K562 (cell line): ENCODE data around the gene UBASH3B. TPM values are rescaled to one million over a fixed set of nuclear protein-coding genes. Genes with fewer than 3 reads are reported as not detected.
A peak's percentile ranks its signal among the peaks of the same experiment; 100 is the strongest.

Source experiments
- ATAC-seq: fragments of 200-7000 bp; cut with Tn5 transposase; 3 replicates; pipeline ENCODE4 v1.9.1; 2020; ENCODE audit warnings: moderate library complexity
- BruUV-seq: library from RNA; stranded (reverse); fragments of 400-500 nt; replicated peaks from 2 replicates; lab custom pipeline; 2021; lab: Mats Ljungman, UMichigan
- CTCF ChIA-PET: fragments of 300-600 bp; formaldehyde crosslinking; extraction: SDS; loops from one replicate; lab custom pipeline; 2021; ENCODE audit warnings: low intra/inter-chr PET ratio; lab: Yijun Ruan, JAX
- POLR2A ChIA-PET: fragments of 300-600, 350-650 bp; sonication (Branson Sonifier 250); formaldehyde crosslinking; extraction: SDS; loops from one replicate; lab custom pipeline; 2021; ENCODE audit warnings: antibody characterized with exemption, inconsistent platforms; lab: Yijun Ruan, JAX
- DNase-seq, 4 experiments: peaks; one replicate each; pipeline versions ENCODE4 v3.0.0 to v3.0.0-alpha.2; 2011 to 2018; ENCODE audit warnings: low spot score in 3 of 4, mixed read lengths in 3 of 4; ENCODE audit errors: extremely low read depth in 1 of 4
- FAIRE-seq: peaks from 2 replicates; lab custom pipeline; 2011; peaks lifted over from hg19 to GRCh38; lab: Jason Lieb, UNC
- H2AFZ ChIP-seq: 2 replicates; pipeline ENCODE4 v1.6.0; 2011; ENCODE audit warnings: low read depth, low read length, control low read depth, inconsistent platforms
- H3K27ac ChIP-seq: fragments of 200-600 bp; 3 replicates; pipeline ENCODE4 v1.8.0; 2011; ENCODE audit warnings: low read depth, mild to moderate bottlenecking, control low read depth, inconsistent platforms, low read length, moderate library complexity, mixed read lengths; ENCODE audit errors: extremely low read depth
- H3K27me3 ChIP-seq, 2 experiments: fragments of 300-600 bp in 1 of 2; 2 replicates in 1 of 2; 3 replicates in 1 of 2; pipeline versions ENCODE4 v1.6.0 to v1.8.0; 2011; ENCODE audit warnings: inconsistent platforms in 2 of 2, low read length in 2 of 2, mild to moderate bottlenecking in 1 of 2, mixed read lengths in 1 of 2, moderate library complexity in 1 of 2; ENCODE audit not compliant: control insufficient read depth in 2 of 2, insufficient read depth in 2 of 2
- H3K36me3 ChIP-seq: fragments of 300-600 bp; 3 replicates; pipeline ENCODE4 v1.8.0; 2011; ENCODE audit warnings: mild to moderate bottlenecking, low read length, inconsistent platforms; ENCODE audit not compliant: control insufficient read depth, insufficient read depth
- H3K4me1 ChIP-seq, 2 experiments: fragments of 200-600 bp in 1 of 2; replicated peaks in 1 of 2; 2 replicates in 1 of 2; 3 replicates in 1 of 2; pipeline versions ENCODE4 v1.5.1 to v1.8.0; 2011; ENCODE audit warnings: inconsistent platforms in 2 of 2, low read length in 2 of 2, mild to moderate bottlenecking in 1 of 2, mixed read lengths in 1 of 2, moderate library complexity in 1 of 2; ENCODE audit not compliant: control insufficient read depth in 2 of 2, insufficient read depth in 2 of 2
- H3K4me2 ChIP-seq: 2 replicates; pipeline ENCODE4 v1.6.1; 2011; ENCODE audit warnings: low read length, control low read depth, inconsistent platforms, mixed read lengths; ENCODE audit not compliant: insufficient read depth
- H3K4me3 ChIP-seq: fragments of 200-600 bp; sonication (generic), shearing (Covaris generic); 2 replicates; pipeline ENCODE4 v1.5.1; 2016; ENCODE audit warnings: control low read depth, inconsistent platforms
- H3K79me2 ChIP-seq: fragments of 200-600 bp; 3 replicates; pipeline ENCODE4 v1.8.0; 2011; ENCODE audit warnings: low read length, inconsistent platforms; ENCODE audit not compliant: control insufficient read depth, insufficient read depth
- H3K9ac ChIP-seq, 2 experiments: 2 replicates each; pipeline versions ENCODE4 v1.6.0 to v1.6.1; 2011; ENCODE audit warnings: low read depth in 2 of 2, low read length in 2 of 2, control low read depth in 1 of 2, inconsistent platforms in 1 of 2, mild to moderate bottlenecking in 1 of 2, mixed read lengths in 1 of 2; ENCODE audit not compliant: insufficient read depth in 1 of 2
- H3K9me1 ChIP-seq: one replicate; pipeline ENCODE4 v1.6.0; 2011; ENCODE audit warnings: inconsistent platforms, mild to moderate bottlenecking, low read length, moderate library complexity; ENCODE audit not compliant: control insufficient read depth, insufficient read depth
- H3K9me3 ChIP-seq: replicated peaks from 2 replicates; pipeline ENCODE4 v1.5.1; 2011; ENCODE audit warnings: low read depth, low read length, inconsistent platforms; ENCODE audit not compliant: control insufficient read depth, insufficient read depth
- H4K20me1 ChIP-seq: replicated peaks from 2 replicates; pipeline ENCODE4 v1.6.1; 2011; ENCODE audit warnings: low read length, inconsistent platforms, mixed read lengths; ENCODE audit not compliant: control insufficient read depth, insufficient read depth
- ATF3 ChIP-seq, 2 experiments: fragments of 450-650 bp in 1 of 2; sonication (generic) in 1 of 2; formaldehyde crosslinking in 1 of 2; IDR thresholded peaks in 1 of 2; conservative IDR thresholded peaks in 1 of 2; 2 replicates each; pipeline versions ENCODE4 v1.6.1 to v1.8.1; 2016 to 2023; ENCODE audit warnings: mild to moderate bottlenecking in 2 of 2, moderate library complexity in 2 of 2, inconsistent platforms in 1 of 2, missing genetic modification reagents in 1 of 2
- EGR1 ChIP-seq: fragments of 450-650 bp; conservative IDR thresholded peaks from 2 replicates; pipeline ENCODE4 v1.6.1; 2017; ENCODE audit warnings: mild to moderate bottlenecking
- ELK3 ChIP-seq: fragments of 450-650 bp; formaldehyde crosslinking; IDR thresholded peaks from 2 replicates; pipeline ENCODE4 v1.4.0; 2020; ENCODE audit warnings: mild to moderate bottlenecking
- JUND ChIP-seq, 2 experiments: IDR thresholded peaks; 2 replicates in 1 of 2; 3 replicates in 1 of 2; pipeline ENCODE4 v1.6.1; 2011; ENCODE audit warnings: borderline replicate concordance in 2 of 2, low read depth in 2 of 2, low read length in 2 of 2, improper control_type of control experiment in 1 of 2, missing biosample characterization in 1 of 2, missing genetic modification characterization in 1 of 2, missing genetic modification reagents in 1 of 2
- POLR2B ChIP-seq: fragments of 450-650 bp; IDR thresholded peaks from 2 replicates; pipeline ENCODE4 v1.6.1; 2018; ENCODE audit warnings: low read depth; ENCODE audit not compliant: partially characterized antibody
- TOE1 ChIP-seq, 2 experiments: fragments of 450-650 bp in 1 of 2; sonication (generic) in 1 of 2; formaldehyde crosslinking in 1 of 2; IDR thresholded peaks; 2 replicates each; pipeline versions ENCODE4 v1.7.1 to v1.8.0; 2016 to 2022; ENCODE audit warnings: borderline replicate concordance in 2 of 2, mild to moderate bottlenecking in 2 of 2, antibody characterized with exemption in 1 of 2, inconsistent platforms in 1 of 2, low read depth in 1 of 2, missing genetic modification reagents in 1 of 2, moderate library complexity in 1 of 2
- ZHX1 ChIP-seq: fragments of 150-350 bp; conservative IDR thresholded peaks from 2 replicates; pipeline ENCODE4 v1.6.1; 2014; ENCODE audit warnings: low read length
- ZNF57 ChIP-seq: fragments of 450-650 bp; formaldehyde crosslinking; IDR thresholded peaks from 2 replicates; pipeline ENCODE4 v1.4.0; 2020; ENCODE audit warnings: mild to moderate bottlenecking, moderate library complexity
- WGBS: fragments of 100-300 bp; shearing (Covaris generic); methylation state at CpG from one replicate; pipeline ENCODE4 v1.1.6; 2016; ENCODE audit warnings: low coverage, mixed read lengths; ENCODE audit not compliant: insufficient coverage; ENCODE audit errors: missing lambda C conversion rate; 5-methylcytosine and 5-hydroxymethylcytosine counted together
- in situ Hi-C: fragments of 300-500 bp; cut with MboI; formaldehyde crosslinking; loops from 4 replicates; pipeline ENCODE4 v1.15.0; 2018; ENCODE audit warnings: inconsistent platforms, mixed read lengths
- intact Hi-C: fragments of 100-400 bp; cut with micrococcal nuclease; formaldehyde crosslinking; loops from 2 replicates; pipeline ENCODE4 v1.14.2; 2022
- polyA plus RNA-seq, 8 experiments: library from polyadenylated mRNA; depleted of rRNA in 4 of 8; stranded (reverse) in 5 of 8; unstranded in 3 of 8; fragments of >200 nt; fragmentation: Nextera tagmentation in 2 of 8; fragmentation: Illumina TruSeq in 1 of 8; extraction: Ambion mirVana in 2 of 8; extraction: Trizol in 1 of 8; gene quantifications; 2 replicates each; pipeline versions ENCODE4 v1.2.1 to v1.2.3, GENCODE V29; 2011 to 2014; ENCODE audit warnings: inconsistent platforms in 1 of 8, missing spikeins in 1 of 8
- total RNA-seq, 7 experiments: library from RNA; depleted of rRNA in 6 of 7; stranded (reverse); fragments of >200 nt in 6 of 7; fragmentation: Illumina TruSeq in 2 of 7; extraction: Trizol in 2 of 7; gene quantifications; 2 replicates each; pipeline versions ENCODE4 v1.2.1 to v1.2.3, GENCODE V29; 2011 to 2021; ENCODE audit warnings: low replicate concordance in 1 of 7

UBASH3B gene
- total and polyA plus RNA-seq, 9 of the 15 experiments (the other 6 are each of a cell fraction or from before 2014, with no cell fraction given), result 0.01 to 0.31 (median 0.08) TPM; not detected in 2

- Histone ChIP-seq H3K9me1 (no peaks in the 10 kb centered on the region), H3K4me2 (no peak overlapping the region), H3K9ac (no peak overlapping the region), H3K4me1 (no peaks in the 10 kb centered on the region), H2AFZ (no peak overlapping the region), H3K27me3 (no peaks in the 10 kb centered on the region), H3K79me2 (no peaks in the 10 kb centered on the region), H4K20me1 (no peaks in the 10 kb centered on the region), H3K4me3 (no peak overlapping the region), H3K36me3 (no peaks in the 10 kb centered on the region), H3K27ac (no peak overlapping the region), H3K9me3 (no peaks in the 10 kb centered on the region)
- intact Hi-C loops (no loop called here), in situ Hi-C loops (no loop called here)
- no TSS peak for BruUV-seq
- FAIRE-seq, result no peak
- POLR2A ChIA-PET, result no interaction called here
- CTCF ChIA-PET, result interaction anchor here (0.6 kb wide), 1 partner anchor 192 kb away, joined by 3 read pairs; no protein-coding TSS in a partner anchor
- no peak for DNase-seq
- no peak for ATAC-seq
- WGBS, result 2% methylated on average over 4 of the region's 4 CpGs
- TF ChIP-seq TOE1 (IDR thresholded peaks at IDR 0.05; ENCODE audit: borderline replicate concordance) (no peak), TOE1 (CRISPR knock-in tag; IDR thresholded peaks at IDR 0.05; ENCODE audit: borderline replicate concordance, low read depth) (no peak), ZNF57 (no peak), ZHX1 (no peak), ELK3 (CRISPR knock-in tag) (no peak), JUND (IDR thresholded peaks at IDR 0.05; ENCODE audit: borderline replicate concordance, low read depth, low read length) (no peak), JUND (tag; IDR thresholded peaks at IDR 0.05; ENCODE audit: borderline replicate concordance, low read depth, low read length) (peak; percentile 22; the same call in 1 of the 3 replicates), ATF3 (IDR thresholded peaks at IDR 0.05) (peak; percentile 38; the same call in 1 of the 2 replicates), ATF3 (CRISPR knock-in tag; conservative IDR thresholded peaks at IDR 0.05) (no peak), POLR2B (no peak), EGR1 (0 out of 2 replicates have a peak, but pooled peaks have one; percentile 2)
- TF ChIP-seq, all 486 proteins: peak for 3
These were observed 182.2 kb downstream of the UBASH3B start for GRCh38 chr11:122837528-122838346.
